ENCODE measurements around the gene SNRK. TPM values are rescaled to one million over a fixed set of nuclear protein-coding genes. Genes with fewer than 3 reads are reported as not detected.

SNRK gene
- total and polyA plus RNA-seq, 9 of the 15 experiments (the other 6 are each of a cell fraction or from before 2014, with no cell fraction given) = 1.7 to 12.3 (median 7.3) TPM

DNA sequence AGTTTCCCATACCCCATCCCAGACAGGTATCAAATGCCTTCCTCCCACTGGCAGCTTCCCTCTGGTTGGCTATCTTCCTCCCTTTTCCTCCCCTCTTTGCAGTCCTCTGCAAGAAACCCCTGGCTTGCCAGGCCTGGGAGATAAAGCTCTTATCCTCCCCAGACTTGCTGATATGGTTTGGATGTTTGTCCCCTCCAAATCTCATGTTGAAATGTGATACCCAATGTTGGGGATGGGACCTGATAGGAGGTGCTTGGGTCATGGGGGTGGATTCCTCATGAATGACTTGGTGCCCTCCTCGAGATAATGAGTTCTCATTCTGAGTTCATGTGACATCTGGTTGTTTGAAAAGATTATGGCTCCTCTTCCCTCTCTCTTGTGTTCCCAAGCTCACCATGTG lies 32.2 kb upstream of the SNRK start (continued):
- TF ChIP-seq, protein P1, sequence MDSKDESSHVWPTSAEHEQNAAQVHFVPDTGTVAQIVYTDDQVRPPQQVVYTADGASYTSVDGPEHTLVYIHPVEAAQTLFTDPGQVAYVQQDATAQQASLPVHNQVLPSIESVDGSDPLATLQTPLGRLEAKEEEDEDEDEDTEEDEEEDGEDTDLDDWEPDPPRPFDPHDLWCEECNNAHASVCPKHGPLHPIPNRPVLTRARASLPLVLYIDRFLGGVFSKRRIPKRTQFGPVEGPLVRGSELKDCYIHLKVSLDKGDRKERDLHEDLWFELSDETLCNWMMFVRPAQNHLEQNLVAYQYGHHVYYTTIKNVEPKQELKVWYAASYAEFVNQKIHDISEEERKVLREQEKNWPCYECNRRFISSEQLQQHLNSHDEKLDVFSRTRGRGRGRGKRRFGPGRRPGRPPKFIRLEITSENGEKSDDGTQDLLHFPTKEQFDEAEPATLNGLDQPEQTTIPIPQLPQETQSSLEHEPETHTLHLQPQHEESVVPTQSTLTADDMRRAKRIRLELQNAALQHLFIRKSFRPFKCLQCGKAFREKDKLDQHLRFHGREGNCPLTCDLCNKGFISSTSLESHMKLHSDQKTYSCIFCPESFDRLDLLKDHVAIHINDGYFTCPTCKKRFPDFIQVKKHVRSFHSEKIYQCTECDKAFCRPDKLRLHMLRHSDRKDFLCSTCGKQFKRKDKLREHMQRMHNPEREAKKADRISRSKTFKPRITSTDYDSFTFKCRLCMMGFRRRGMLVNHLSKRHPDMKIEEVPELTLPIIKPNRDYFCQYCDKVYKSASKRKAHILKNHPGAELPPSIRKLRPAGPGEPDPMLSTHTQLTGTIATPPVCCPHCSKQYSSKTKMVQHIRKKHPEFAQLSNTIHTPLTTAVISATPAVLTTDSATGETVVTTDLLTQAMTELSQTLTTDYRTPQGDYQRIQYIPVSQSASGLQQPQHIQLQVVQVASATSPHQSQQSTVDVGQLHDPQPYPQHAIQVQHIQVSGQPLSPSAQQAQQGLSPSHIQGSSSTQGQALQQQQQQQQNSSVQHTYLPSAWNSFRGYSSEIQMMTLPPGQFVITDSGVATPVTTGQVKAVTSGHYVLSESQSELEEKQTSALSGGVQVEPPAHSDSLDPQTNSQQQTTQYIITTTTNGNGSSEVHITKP (IDR thresholded peaks at IDR 0.05; ENCODE audit: partially characterized antibody) = peak; percentile 11
- TF ChIP-seq EP300 (IDR thresholded peaks at IDR 0.05; ENCODE audit: low read length) (peak; percentile 52; the same call in 1 of the 2 replicates), TRIM24 (IDR thresholded peaks at IDR 0.05) (peak in 1 of 2 experiments; percentile 55; a peak in 1 of 4 replicates), CEBPG (CRISPR knock-in tag; IDR thresholded peaks at IDR 0.05) (no peak), CEBPG (tag; conservative IDR thresholded peaks at IDR 0.05 in 1 of 2, IDR thresholded peaks at IDR 0.05 in 1 of 2) (no peak), JUND (IDR thresholded peaks at IDR 0.05; ENCODE audit: borderline replicate concordance, low read depth, low read length) (peak; percentile 20; the same call in 1 of the 2 replicates), JUND (tag; IDR thresholded peaks at IDR 0.05; ENCODE audit: borderline replicate concordance, low read depth, low read length) (peak; percentile 55; the same call in 1 of the 3 replicates), DPF2 (IDR thresholded peaks at IDR 0.05) (0 out of 2 replicates have a peak, but pooled peaks have one; percentile 34), ZC3H11A (IDR thresholded peaks at IDR 0.05; ENCODE audit: low read depth, low read length) (no peak), MEF2D (tag; conservative IDR thresholded peaks at IDR 0.05; ENCODE audit: low read depth) (no peak), RHOXF2B (CRISPR knock-in tag; conservative IDR thresholded peaks at IDR 0.05) (no peak), NFXL1 (CRISPR knock-in tag; IDR thresholded peaks at IDR 0.05) (no peak), KDM1A (IDR thresholded peaks at IDR 0.05) (peak in 1 of 2 experiments; percentile 12; a peak in 1 of 4 replicates), TCF3 (CRISPR knock-in tag; IDR thresholded peaks at IDR 0.05) (peak; percentile 72), ZNF766 (CRISPR knock-in tag; conservative IDR thresholded peaks at IDR 0.05) (peak; percentile 99), RCOR1 (IDR thresholded peaks at IDR 0.05; ENCODE audit: borderline replicate concordance in 1 of 2, low read depth in 2 of 2, low read length in 2 of 2) (peak in 1 of 2 experiments; percentile 63; a peak in 2 of 4 replicates)
- TF ChIP-seq, protein P2, sequence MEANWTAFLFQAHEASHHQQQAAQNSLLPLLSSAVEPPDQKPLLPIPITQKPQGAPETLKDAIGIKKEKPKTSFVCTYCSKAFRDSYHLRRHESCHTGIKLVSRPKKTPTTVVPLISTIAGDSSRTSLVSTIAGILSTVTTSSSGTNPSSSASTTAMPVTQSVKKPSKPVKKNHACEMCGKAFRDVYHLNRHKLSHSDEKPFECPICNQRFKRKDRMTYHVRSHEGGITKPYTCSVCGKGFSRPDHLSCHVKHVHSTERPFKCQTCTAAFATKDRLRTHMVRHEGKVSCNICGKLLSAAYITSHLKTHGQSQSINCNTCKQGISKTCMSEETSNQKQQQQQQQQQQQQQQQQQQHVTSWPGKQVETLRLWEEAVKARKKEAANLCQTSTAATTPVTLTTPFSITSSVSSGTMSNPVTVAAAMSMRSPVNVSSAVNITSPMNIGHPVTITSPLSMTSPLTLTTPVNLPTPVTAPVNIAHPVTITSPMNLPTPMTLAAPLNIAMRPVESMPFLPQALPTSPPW (CRISPR knock-in tag; IDR thresholded peaks at IDR 0.05) = peak; percentile 64

Measured in K562 (cell line).